Activated CD4-positive, alpha-beta T cell treated with anti-CD3 and anti-CD28 coated beads, Interleukin-2, amount 10 ng/mL, durations not matched to agents 24 days and 14 days (primary cell): ENCODE data around the gene IDH3A. TPM values are rescaled to one million over a fixed set of nuclear protein-coding genes. Genes with fewer than 3 reads are reported as not detected.
A peak's percentile ranks its signal among the peaks of the same experiment; 100 is the strongest.

Experiments used
- DNase-seq: peaks from one replicate; pipeline ENCODE4 v3.0.0; 2022
- H3K27ac Mint-ChIP-seq: one replicate; pipeline ENCODE4 v1.8.0; 2022; ENCODE audit warnings: mild to moderate bottlenecking, mixed read lengths
- H3K27me3 Mint-ChIP-seq: one replicate; pipeline ENCODE4 v1.8.0; 2022; ENCODE audit warnings: mixed read lengths
- H3K36me3 Mint-ChIP-seq: one replicate; pipeline ENCODE4 v1.8.0; 2022; ENCODE audit warnings: low read depth, mild to moderate bottlenecking, mixed read lengths
- H3K4me1 Mint-ChIP-seq: one replicate; pipeline ENCODE4 v1.8.0; 2021; ENCODE audit warnings: mixed read lengths
- H3K4me3 Mint-ChIP-seq: one replicate; pipeline ENCODE4 v1.8.0; 2022; ENCODE audit warnings: mild to moderate bottlenecking, moderate library complexity, mixed read lengths
- H3K9me3 Mint-ChIP-seq: one replicate; pipeline ENCODE4 v1.8.0; 2021; ENCODE audit warnings: mixed read lengths
- intact Hi-C: fragments of 100-400 bp; cut with micrococcal nuclease; formaldehyde crosslinking; loops from one replicate; pipeline ENCODE4 v1.15.1; 2023
- total RNA-seq: library from RNA; stranded (reverse); gene quantifications from 2 replicates; pipeline ENCODE4 v1.2.3, GENCODE V29; 2022

IDH3A gene
- total RNA-seq, 1 donor from 2014 or later: 165 TPM

DNA sequence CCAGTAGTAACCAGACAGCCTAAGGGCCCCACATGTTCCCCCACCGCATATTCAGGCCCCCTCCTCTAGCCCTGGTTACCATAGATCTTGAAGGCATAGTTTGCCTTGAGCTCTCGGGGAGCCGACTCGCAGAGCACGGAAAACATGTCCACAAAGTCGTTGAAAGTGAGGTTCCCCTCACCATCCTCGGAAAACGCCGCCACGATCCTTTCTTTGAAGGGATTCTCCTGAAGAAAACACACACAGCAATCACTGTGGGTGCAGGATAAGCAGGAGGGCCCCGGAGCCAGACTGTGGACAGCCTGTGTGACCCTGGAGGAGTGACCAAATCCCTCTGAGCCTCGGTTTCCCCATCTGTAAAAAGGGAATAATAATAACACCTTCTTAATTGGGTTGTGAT is 40.0 kb upstream of the IDH3A start:
- H3K4me1 Mint-ChIP-seq: peaks cover 46% of the 10 kb centered on the region
- no peak overlapping the region for H3K27ac Mint-ChIP-seq
- DNase-seq: no peak
- intact Hi-C loops: loop anchor here (2.0 to 5.0 kb wide), 3 partner anchors 32 to 150 kb away; partner anchors contain the start of gene TBC1D2B
- H3K4me3 Mint-ChIP-seq: no peak overlapping the region
- no peaks in the 10 kb centered on the region for H3K27me3 Mint-ChIP-seq
- no peaks in the 10 kb centered on the region for H3K36me3 Mint-ChIP-seq
- no peaks in the 10 kb centered on the region for H3K9me3 Mint-ChIP-seq

DNA sequence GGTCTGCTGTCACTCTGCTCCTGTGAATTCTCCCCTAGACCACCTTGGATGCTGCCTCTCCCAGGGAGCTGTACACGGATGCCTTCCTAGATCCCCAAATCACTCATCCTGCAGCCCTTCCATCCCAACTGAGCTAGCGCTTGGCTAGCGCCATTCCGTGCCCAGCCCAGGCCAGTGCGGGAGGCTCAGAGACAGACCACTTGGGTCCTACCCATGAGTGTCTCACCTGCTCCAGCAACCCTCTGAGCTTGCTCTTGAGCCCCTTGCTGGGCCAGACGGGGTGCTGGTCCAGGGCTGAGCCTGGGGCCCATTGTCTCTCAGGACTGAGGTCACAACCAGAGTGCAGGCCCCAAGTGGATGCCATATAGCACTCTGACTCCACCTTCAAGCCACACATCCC is 39.1 kb upstream of the IDH3A start:
- intact Hi-C loops: no loop called here
- DNase-seq: no peak
- Mint-ChIP-seq H3K9me3 (no peaks in the 10 kb centered on the region), H3K27ac (no peak overlapping the region), H3K4me3 (no peak overlapping the region), H3K27me3 (no peaks in the 10 kb centered on the region), H3K4me1 (peaks cover 37% of the 10 kb centered on the region), H3K36me3 (no peaks in the 10 kb centered on the region)

DNA sequence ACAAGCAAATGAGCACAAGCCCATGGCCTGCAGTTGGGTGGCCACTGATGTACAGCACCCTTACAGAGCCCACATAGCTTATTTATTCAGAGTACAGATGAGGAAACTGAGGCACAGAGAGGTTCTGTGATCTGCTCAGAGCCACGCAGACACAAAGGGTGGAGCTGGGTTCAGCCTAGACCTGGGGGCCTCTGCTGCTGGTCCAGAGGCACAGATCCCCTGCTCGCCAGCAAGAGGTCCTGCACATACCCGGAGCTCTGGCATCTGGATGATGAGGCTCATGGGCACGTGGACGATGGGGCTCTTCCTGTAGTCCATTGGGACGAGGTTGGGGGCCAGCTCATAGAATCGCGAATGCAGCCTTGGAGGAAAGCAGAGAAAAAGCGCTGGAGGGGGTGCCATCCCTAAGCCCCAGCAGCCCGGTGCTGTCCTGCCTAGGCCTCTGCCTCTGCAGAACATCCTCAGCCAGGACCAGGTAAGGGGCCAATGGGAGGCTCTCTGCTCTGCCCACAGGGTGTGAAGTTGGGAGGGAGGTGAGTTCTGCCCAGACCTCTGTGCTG is 38.2 kb upstream of the IDH3A start:
- Mint-ChIP-seq H3K4me1 (peaks cover 28% of the 10 kb centered on the region), H3K4me3 (no peak overlapping the region), H3K27me3 (no peaks in the 10 kb centered on the region), H3K9me3 (no peaks in the 10 kb centered on the region), H3K36me3 (no peaks in the 10 kb centered on the region), H3K27ac (peak overlapping the region; percentile 8)
- no peak for DNase-seq
- intact Hi-C loops: no loop called here

- Mint-ChIP-seq H3K9me3 (no peaks in the 10 kb centered on the region), H3K27me3 (no peaks in the 10 kb centered on the region), H3K4me1 (peaks cover 20% of the 10 kb centered on the region), H3K4me3 (no peak overlapping the region), H3K27ac (no peak overlapping the region), H3K36me3 (no peaks in the 10 kb centered on the region)
- intact Hi-C loops: no loop called here
- DNase-seq: no peak
Measured at GRCh38 chr15:78111788-78112187, 37.4 kb upstream of the IDH3A start.

GRCh38 chr15:78112551-78112950 is 36.6 kb upstream of the IDH3A start:
- DNase-seq: no peak
- intact Hi-C loops: no loop called here
- H3K9me3 Mint-ChIP-seq: no peaks in the 10 kb centered on the region
- no peak overlapping the region for H3K4me3 Mint-ChIP-seq
- peaks cover 15% of the 10 kb centered on the region for H3K4me1 Mint-ChIP-seq
- H3K36me3 Mint-ChIP-seq: no peaks in the 10 kb centered on the region
- H3K27ac Mint-ChIP-seq: no peak overlapping the region
- H3K27me3 Mint-ChIP-seq: no peaks in the 10 kb centered on the region

- intact Hi-C loops: no loop called here
- Mint-ChIP-seq H3K36me3 (no peaks in the 10 kb centered on the region), H3K27me3 (peaks cover 4% of the 10 kb centered on the region), H3K4me3 (no peak overlapping the region), H3K9me3 (no peaks in the 10 kb centered on the region), H3K27ac (no peak overlapping the region), H3K4me1 (peaks cover 3% of the 10 kb centered on the region)
- DNase-seq: no peak
Measured at GRCh38 chr15:78120523-78120922, 28.6 kb upstream of the IDH3A start.

GRCh38 chr15:78125267-78125666 is 23.9 kb upstream of the IDH3A start:
- no peaks in the 10 kb centered on the region for H3K27me3 Mint-ChIP-seq
- H3K4me1 Mint-ChIP-seq: peaks cover 10% of the 10 kb centered on the region
- H3K36me3 Mint-ChIP-seq: no peaks in the 10 kb centered on the region
- no peak overlapping the region for H3K4me3 Mint-ChIP-seq
- H3K27ac Mint-ChIP-seq: no peak overlapping the region
- DNase-seq: no peak
- H3K9me3 Mint-ChIP-seq: no peaks in the 10 kb centered on the region
- intact Hi-C loops: no loop called here

DNA sequence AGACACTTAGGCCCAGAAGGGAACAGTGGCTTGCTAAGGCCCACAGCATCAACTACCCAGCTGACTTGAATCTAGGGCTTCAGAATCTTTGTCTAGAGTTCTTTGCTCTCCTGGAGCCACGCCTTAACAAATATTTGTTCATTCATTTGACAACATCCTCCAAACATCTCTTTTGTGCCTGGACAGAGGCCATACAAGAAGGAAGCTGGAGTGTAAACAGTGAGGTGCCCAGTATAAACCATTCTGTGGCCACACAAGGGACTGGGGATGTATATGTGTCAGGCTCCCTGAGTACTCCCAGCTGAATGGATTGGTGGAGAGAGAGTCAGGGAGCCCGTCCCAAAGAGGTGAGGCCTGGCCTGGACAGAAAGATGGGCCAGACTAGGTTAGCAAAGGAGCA is 21.3 kb upstream of the IDH3A start:
- intact Hi-C loops: no loop called here
- no peak overlapping the region for H3K4me3 Mint-ChIP-seq
- H3K27ac Mint-ChIP-seq: no peak overlapping the region
- no peaks in the 10 kb centered on the region for H3K36me3 Mint-ChIP-seq
- DNase-seq: no peak
- peaks cover 20% of the 10 kb centered on the region for H3K4me1 Mint-ChIP-seq
- no peaks in the 10 kb centered on the region for H3K9me3 Mint-ChIP-seq
- no peaks in the 10 kb centered on the region for H3K27me3 Mint-ChIP-seq

GRCh38 chr15:78129077-78129750 is 19.9 kb upstream of the IDH3A start:
- intact Hi-C loops: no loop called here
- H3K4me1 Mint-ChIP-seq: peaks cover 28% of the 10 kb centered on the region

GRCh38 chr15:78129751-78130287 is 19.3 kb upstream of the IDH3A start:
- Mint-ChIP-seq H3K27ac (no peak overlapping the region), H3K4me3 (peak overlapping the region; percentile 84), H3K9me3 (no peaks in the 10 kb centered on the region), H3K4me1 (peaks cover 28% of the 10 kb centered on the region), H3K36me3 (no peaks in the 10 kb centered on the region), H3K27me3 (no peaks in the 10 kb centered on the region)
- DNase-seq: no peak
- intact Hi-C loops: loop anchor here (5.0 kb wide), 2 partner anchors 42 to 112 kb away; no protein-coding TSS in a partner anchor

More at GRCh38 chr15:78129077-78129750, 19.9 kb upstream of the IDH3A start:
- H3K4me3 Mint-ChIP-seq: no peak overlapping the region
- no peaks in the 10 kb centered on the region for H3K9me3 Mint-ChIP-seq
- H3K36me3 Mint-ChIP-seq: no peaks in the 10 kb centered on the region
- no peaks in the 10 kb centered on the region for H3K27me3 Mint-ChIP-seq
- no peak for DNase-seq
- H3K27ac Mint-ChIP-seq: no peak overlapping the region

- no peak for DNase-seq
- Mint-ChIP-seq H3K27me3 (no peaks in the 10 kb centered on the region), H3K4me1 (peaks cover 28% of the 10 kb centered on the region), H3K4me3 (peak overlapping the region; percentile 84), H3K27ac (peak overlapping the region; percentile 87), H3K36me3 (no peaks in the 10 kb centered on the region), H3K9me3 (no peaks in the 10 kb centered on the region)
- intact Hi-C loops: loop anchor here (1.0 to 5.0 kb wide), 4 partner anchors 19 to 112 kb away; partner anchors contain the start of gene IDH3A
Measured at GRCh38 chr15:78130466-78131294, 18.5 kb upstream of the IDH3A start.

DNA sequence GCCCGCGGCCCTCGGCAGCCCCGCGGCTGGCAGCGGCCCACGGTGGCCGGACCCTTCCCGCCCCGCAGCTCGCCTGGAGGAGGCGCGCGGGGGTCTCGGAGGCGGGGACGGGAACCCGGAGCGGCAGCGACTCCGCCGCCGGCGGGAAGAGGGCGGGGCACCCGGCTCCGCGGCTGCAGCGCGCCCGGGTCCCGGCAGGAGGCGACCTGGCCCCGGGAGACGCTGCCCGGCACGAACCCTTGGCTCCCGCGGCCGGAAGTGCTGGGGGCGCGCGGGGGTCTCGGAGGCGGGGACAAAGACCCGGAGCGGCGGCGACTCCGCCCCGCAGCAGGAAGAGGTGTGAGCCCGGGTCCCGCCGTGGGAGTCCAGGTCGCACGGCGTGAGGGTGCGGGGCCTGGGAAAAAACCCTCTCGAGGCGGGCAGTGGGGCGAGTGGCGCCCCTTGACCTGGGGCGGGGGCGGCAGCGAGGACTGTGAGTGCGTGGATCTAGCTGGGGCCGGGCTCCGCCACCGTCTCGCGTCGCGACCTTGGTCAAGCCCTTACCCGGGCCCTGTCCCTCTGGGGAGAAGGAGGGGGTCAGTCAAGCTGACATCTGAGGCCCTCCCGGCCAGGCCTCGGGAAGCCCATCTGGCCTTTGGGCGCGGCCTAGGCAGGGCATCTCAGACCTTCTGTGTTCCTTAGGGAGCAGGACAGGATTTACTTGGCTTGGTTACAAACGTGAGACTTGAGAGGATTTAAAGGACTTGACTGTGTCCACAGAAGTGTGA is 17.7 kb upstream of the IDH3A start, which contains the start of gene CIB2:
Gene CIB2, minus strand, starts transcription at position 151 of the 767 bp plus-strand sequence. CDS start 230 bp downstream, outside the sequence.
- no peaks in the 10 kb centered on the region for H3K36me3 Mint-ChIP-seq
- no peaks in the 10 kb centered on the region for H3K9me3 Mint-ChIP-seq
- DNase-seq: peak; percentile 96
- H3K4me3 Mint-ChIP-seq: peak within 1 kb of the TSS; percentile 84
- H3K4me1 Mint-ChIP-seq: peaks cover 28% of the 10 kb centered on the region
- no peaks in the 10 kb centered on the region for H3K27me3 Mint-ChIP-seq
- intact Hi-C loops: loop anchor here (1.0 to 5.0 kb wide), 4 partner anchors 18 to 111 kb away; partner anchors contain the start of gene IDH3A
- H3K27ac Mint-ChIP-seq: peak within 1 kb of the TSS; percentile 87

DNA sequence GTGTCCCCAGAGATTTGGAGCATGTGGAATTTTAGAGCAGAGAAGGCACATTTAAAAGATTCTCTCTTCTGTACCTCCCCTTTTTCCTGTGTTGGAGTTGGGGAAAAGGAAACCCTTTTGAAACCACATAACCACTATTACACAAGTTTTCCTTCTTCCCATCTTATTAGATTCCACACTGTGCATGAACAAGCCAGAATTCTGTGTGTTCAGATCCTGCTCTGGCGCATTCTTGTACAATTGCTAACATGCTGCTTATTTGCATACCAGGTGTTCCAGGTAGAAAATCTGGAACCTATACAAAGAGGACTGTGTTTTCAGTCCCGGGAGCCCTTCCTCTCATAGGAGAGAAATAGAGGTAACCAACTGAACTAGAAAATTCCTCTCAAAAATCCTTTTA is 15.4 kb upstream of the IDH3A start:
- H3K36me3 Mint-ChIP-seq: no peaks in the 10 kb centered on the region
- no peaks in the 10 kb centered on the region for H3K27me3 Mint-ChIP-seq
- no peak for DNase-seq
- peaks cover 21% of the 10 kb centered on the region for H3K4me1 Mint-ChIP-seq
- no peaks in the 10 kb centered on the region for H3K9me3 Mint-ChIP-seq
- intact Hi-C loops: loop anchor here (5.0 kb wide), 2 partner anchors 38 to 108 kb away; no protein-coding TSS in a partner anchor
- H3K4me3 Mint-ChIP-seq: no peak overlapping the region
- H3K27ac Mint-ChIP-seq: no peak overlapping the region
